GM11168 (cell line): Measurements from ENCODE around the gene SLC35D1.
"Not testable (repeated sequence)": the region's sequence is repeated elsewhere in the genome, so short reads cannot be mapped to it uniquely, and the experiment has no call there.

Experiments
- in situ Hi-C: fragments of 300-500 bp; cut with MboI; formaldehyde crosslinking; loops from one replicate; pipeline ENCODE4 v1.12.0; 2022; ENCODE audit warnings: low sequenced_read_pairs; ENCODE audit not compliant: unreplicated experiment

The SLC35D1 gene

GRCh38 chr1:66998972-66999371 lies 55.0 kb downstream of the SLC35D1 start:
- in situ Hi-C loops, result no loop called here

GRCh38 chr1:66996018-66996682 lies 57.8 kb downstream of the SLC35D1 start:
- in situ Hi-C loops, result no loop called here

- in situ Hi-C loops, result no loop called here
These were observed 60.9 kb downstream of the SLC35D1 start for GRCh38 chr1:66993076-66993475.

GRCh38 chr1:66985835-66986234 lies 68.1 kb downstream of the SLC35D1 start:
- in situ Hi-C loops, result no loop called here

- in situ Hi-C loops, result no loop called here
These were observed 69.5 kb downstream of the SLC35D1 start for GRCh38 chr1:66984491-66984890.

- in situ Hi-C loops, result no loop called here
These were observed 71.2 kb downstream of the SLC35D1 start for GRCh38 chr1:66982561-66983260.

- in situ Hi-C loops, result no loop called here
These were observed 72.3 kb downstream of the SLC35D1 start for GRCh38 chr1:66981679-66982078.

- in situ Hi-C loops, result no loop called here
These were observed 73.1 kb downstream of the SLC35D1 start for GRCh38 chr1:66980745-66981367.

- in situ Hi-C loops, result not testable (repeated sequence)
These were observed 74.3 kb downstream of the SLC35D1 start for GRCh38 chr1:66979621-66980020.

GRCh38 chr1:66978201-66978600 lies 75.7 kb downstream of the SLC35D1 start:
- in situ Hi-C loops, result no loop called here

GRCh38 chr1:66968574-66968973 lies 85.4 kb downstream of the SLC35D1 start:
- in situ Hi-C loops, result no loop called here

GRCh38 chr1:66966188-66966873 lies 87.6 kb downstream of the SLC35D1 start:
- in situ Hi-C loops, result not testable (repeated sequence)

GRCh38 chr1:66957938-66958337 lies 96.0 kb downstream of the SLC35D1 start:
- in situ Hi-C loops, result no loop called here

- in situ Hi-C loops, result no loop called here
These were observed 99.7 kb downstream of the SLC35D1 start for GRCh38 chr1:66954208-66954607.

GRCh38 chr1:66951513-66951912 lies 102.4 kb downstream of the SLC35D1 start:
- in situ Hi-C loops, result no loop called here
